Measurements from ENCODE around the gene MUTYH. TPM values are rescaled to one million over a fixed set of nuclear protein-coding genes. Genes with fewer than 3 reads are reported as not detected.
A peak's percentile ranks its signal among the peaks of the same experiment; 100 is the strongest.

The MUTYH gene
- total RNA-seq, 1 experiment from 2014 or later: 65.7 TPM

GRCh38 chr1:45373573-45373972, 33.3 kb upstream of the MUTYH start (continued):
- no peak for TF ChIP-seq ZNF263 (CRISPR knock-in tag; IDR thresholded peaks at IDR 0.05; ENCODE audit: low read depth)
- TF ChIP-seq CBFB (CRISPR knock-in tag; IDR thresholded peaks at IDR 0.05; ENCODE audit: low read depth): no peak
- TF ChIP-seq MLX (CRISPR knock-in tag; IDR thresholded peaks at IDR 0.05): no peak
- no peak for TF ChIP-seq ZMAT4 (CRISPR knock-in tag; IDR thresholded peaks at IDR 0.05)
- TF ChIP-seq EMX1 (CRISPR knock-in tag; IDR thresholded peaks at IDR 0.05): no peak
- no peak for TF ChIP-seq MAX (CRISPR knock-in tag; IDR thresholded peaks at IDR 0.05)
- no peak for TF ChIP-seq HMGXB4 (CRISPR knock-in tag; IDR thresholded peaks at IDR 0.05)
- no peak for TF ChIP-seq NFATC4 (CRISPR knock-in tag; IDR thresholded peaks at IDR 0.05)
- no peak for TF ChIP-seq CREB1 (CRISPR knock-in tag; IDR thresholded peaks at IDR 0.05)
- no peak for TF ChIP-seq USF2 (CRISPR knock-in tag; IDR thresholded peaks at IDR 0.05)
- no peak for TF ChIP-seq GRHL2 (CRISPR knock-in tag; IDR thresholded peaks at IDR 0.05; ENCODE audit: insufficient replicate concordance, severe bottlenecking)

GRCh38 chr1:45370575-45370974, 30.3 kb upstream of the MUTYH start:
- Mint-ChIP-seq H3K9me3 (no peaks in the 10 kb centered on the region), H3K27ac (no peak overlapping the region), H3K27me3 (ENCODE audit: low read depth) (no peaks in the 10 kb centered on the region), H3K4me1 (no peaks in the 10 kb centered on the region), H3K4me3 (no peak overlapping the region), H3K36me3 (no peaks in the 10 kb centered on the region)
- ATAC-seq: no peak
- TF ChIP-seq IRF2 (CRISPR knock-in tag; IDR thresholded peaks at IDR 0.05; ENCODE audit: borderline replicate concordance, low read depth): no peak
- TF ChIP-seq NR1H2 (CRISPR knock-in tag; IDR thresholded peaks at IDR 0.05): no peak
- TF ChIP-seq ZNF232 (CRISPR knock-in tag; IDR thresholded peaks at IDR 0.05): no peak
- TF ChIP-seq JAZF1 (CRISPR knock-in tag; IDR thresholded peaks at IDR 0.05): no peak
- TF ChIP-seq NFYB (CRISPR knock-in tag; conservative IDR thresholded peaks at IDR 0.05; ENCODE audit: low read depth): no peak
- TF ChIP-seq ZNF317 (CRISPR knock-in tag; IDR thresholded peaks at IDR 0.05; ENCODE audit: borderline replicate concordance, low read depth): no peak
- TF ChIP-seq MLX (CRISPR knock-in tag; IDR thresholded peaks at IDR 0.05): no peak
- TF ChIP-seq ATF1 (CRISPR knock-in tag; IDR thresholded peaks at IDR 0.05): no peak
- TF ChIP-seq JUN (CRISPR knock-in tag; IDR thresholded peaks at IDR 0.05): no peak
- CTCF ChIA-PET: no interaction called here
- POLR2A ChIA-PET: no interaction called here
- no peak for DNase-seq (ENCODE audit: low spot score)

- TF ChIP-seq CREM (CRISPR knock-in tag; IDR thresholded peaks at IDR 0.05) (no peak), ERG (CRISPR knock-in tag; IDR thresholded peaks at IDR 0.05) (no peak), ELF4 (CRISPR knock-in tag; IDR thresholded peaks at IDR 0.05; ENCODE audit: low read depth) (no peak), GABPB1 (CRISPR knock-in tag; IDR thresholded peaks at IDR 0.05) (no peak)
- POLR2A ChIA-PET: interaction anchor here (1.0 kb wide), 1 partner anchor 37 kb away, joined by 3 read pairs; no protein-coding TSS in a partner anchor
- Mint-ChIP-seq H3K9me3 (no peaks in the 10 kb centered on the region), H3K36me3 (no peaks in the 10 kb centered on the region), H3K4me3 (no peak overlapping the region), H3K4me1 (peaks cover 18% of the 10 kb centered on the region), H3K27ac (no peak overlapping the region), H3K27me3 (ENCODE audit: low read depth) (no peaks in the 10 kb centered on the region)
- no peak for DNase-seq (ENCODE audit: low spot score)
- CTCF ChIA-PET: interaction anchor here (0.7 to 1.2 kb wide), 5 partner anchors 16 to 203 kb away, joined by 3 to 5 read pairs (median 3); partner anchors contain the start of gene TESK2
- peak; percentile 43 for ATAC-seq
These were observed 24.8 kb upstream of the MUTYH start for GRCh38 chr1:45365051-45365450.

Measured in WTC11 (cell line).